A673 (cell line): Measurements from ENCODE around the gene ROBO2. TPM values are rescaled to one million over a fixed set of nuclear protein-coding genes. Genes with fewer than 3 reads are reported as not detected.

Experiments
- BruUV-seq: library from RNA; stranded (reverse); fragments of 400-500 nt; replicated peaks from 2 replicates; lab custom pipeline; 2021; lab: Mats Ljungman, UMichigan
- CTCF ChIA-PET: fragments of 300-600 bp; sonication (Branson Sonifier 250); formaldehyde crosslinking; loops from one replicate; lab custom pipeline; 2022; ENCODE audit warnings: antibody characterized with exemption; lab: Charles Lee
- POLR2A ChIA-PET: fragments of 300-600 bp; sonication (Branson Sonifier 250); formaldehyde crosslinking; loops from one replicate; lab custom pipeline; 2022; ENCODE audit warnings: antibody characterized with exemption; ENCODE audit not compliant: low non-redundant PET; lab: Charles Lee
- DNase-seq: peaks from one replicate; pipeline ENCODE4 v3.0.0-alpha.2; 2015; ENCODE audit warnings: low spot score
- H3K27ac ChIP-seq: fragments of 200-600 bp; sonication (generic); 2 replicates; pipeline ENCODE4 v1.5.1; 2016; ENCODE audit warnings: mixed run types, low read depth, mild to moderate bottlenecking, mixed read lengths, antibody characterized with exemption, low read length; ENCODE audit not compliant: poor library complexity, severe bottlenecking
- H3K27me3 ChIP-seq: fragments of 200-600 bp; sonication (generic); replicated peaks from 2 replicates; pipeline ENCODE4 v1.6.1; 2017; ENCODE audit warnings: mixed run types, low read depth, mild to moderate bottlenecking, mixed read lengths, antibody characterized with exemption, low read length; ENCODE audit not compliant: insufficient read depth, poor library complexity
- H3K36me3 ChIP-seq: fragments of 200-600 bp; sonication (generic); 2 replicates; pipeline ENCODE4 v1.6.1; 2016; ENCODE audit warnings: mixed run types, mild to moderate bottlenecking, mixed read lengths, antibody characterized with exemption, low read length; ENCODE audit not compliant: insufficient read depth, poor library complexity, severe bottlenecking
- H3K4me1 ChIP-seq: fragments of 200-600 bp; sonication (generic); 2 replicates; pipeline ENCODE4 v1.6.1; 2017; ENCODE audit warnings: mixed run types, mild to moderate bottlenecking, mixed read lengths, antibody characterized with exemption, low read length; ENCODE audit not compliant: insufficient read depth, poor library complexity, severe bottlenecking
- H3K4me3 ChIP-seq: fragments of 200-600 bp; sonication (generic); 2 replicates; pipeline ENCODE4 v1.5.1; 2016; ENCODE audit warnings: low read depth, mixed run types, mild to moderate bottlenecking, mixed read lengths, low read length; ENCODE audit not compliant: poor library complexity, severe bottlenecking
- H3K9me3 ChIP-seq: fragments of 200-600 bp; sonication (generic); 2 replicates; pipeline ENCODE4 v1.6.1; 2016; ENCODE audit warnings: mixed run types, low read depth, mild to moderate bottlenecking, mixed read lengths, antibody characterized with exemption, low read length; ENCODE audit not compliant: poor library complexity, severe bottlenecking
- CTCF ChIP-seq: fragments of 300-800, 200-600 bp; sonication (generic); conservative IDR thresholded peaks from 2 replicates; pipeline ENCODE4 v1.5.1; 2017; ENCODE audit warnings: low read depth, mild to moderate bottlenecking, antibody characterized with exemption, low read length, moderate library complexity, mixed read lengths
- EZH2 ChIP-seq: fragments of 200-600 bp; sonication (generic); IDR thresholded peaks from 2 replicates; pipeline ENCODE4 v1.6.1; 2017; ENCODE audit warnings: borderline replicate concordance, low read depth, mild to moderate bottlenecking, mixed read lengths, antibody characterized with exemption, low read length; ENCODE audit not compliant: poor library complexity, severe bottlenecking
- intact Hi-C: fragments of 100-400 bp; cut with micrococcal nuclease; formaldehyde crosslinking; loops from one replicate; pipeline ENCODE4 v1.10.0; 2022; ENCODE audit not compliant: unreplicated experiment
- total RNA-seq: library from RNA; stranded (reverse); gene quantifications from 2 replicates; pipeline ENCODE4 v1.2.3, GENCODE V29; 2021

Gene ROBO2
- total RNA-seq, 1 experiment from 2014 or later, result 17.5 TPM

- DNase-seq, result no peak
- CTCF ChIA-PET, result no interaction called here
- TF ChIP-seq EZH2 (no peak), CTCF (no peak)
- H3K4me3 ChIP-seq, result no peak overlapping the region
- H3K4me1 ChIP-seq, result peaks cover 34% of the 10 kb centered on the region
- no peak overlapping the region for H3K27ac ChIP-seq
- no peaks in the 10 kb centered on the region for H3K9me3 ChIP-seq
- intact Hi-C loops, result loop anchor here (10.0 kb wide), 1 partner anchor 101 kb away; the partner anchor contains the start of gene ROBO2
- no TSS peak for BruUV-seq
- POLR2A ChIA-PET, result no interaction called here
- H3K36me3 ChIP-seq, result no peaks in the 10 kb centered on the region
- H3K27me3 ChIP-seq, result no peaks in the 10 kb centered on the region
Measured at GRCh38 chr3:77146004-77146403, 106.1 kb downstream of the ROBO2 start.

- ChIA-PET POLR2A (no interaction called here), CTCF (no interaction called here)
- H3K36me3 ChIP-seq, result no peaks in the 10 kb centered on the region
- intact Hi-C loops, result loop anchor here (10.0 kb wide), 1 partner anchor 103 kb away; the partner anchor contains the start of gene ROBO2
- peak; percentile 82 for DNase-seq
- peaks cover 32% of the 10 kb centered on the region for H3K4me1 ChIP-seq
- no peak overlapping the region for H3K4me3 ChIP-seq
- no peaks in the 10 kb centered on the region for H3K27me3 ChIP-seq
- no peak for TF ChIP-seq EZH2
- no peak for TF ChIP-seq CTCF
- BruUV-seq, result no TSS peak
- no peak overlapping the region for H3K27ac ChIP-seq
- no peaks in the 10 kb centered on the region for H3K9me3 ChIP-seq
Measured at GRCh38 chr3:77147836-77148578, 108.1 kb downstream of the ROBO2 start.

- Histone ChIP-seq H3K27me3 (no peaks in the 10 kb centered on the region), H3K4me3 (no peak overlapping the region), H3K36me3 (no peaks in the 10 kb centered on the region), H3K27ac (no peak overlapping the region), H3K9me3 (no peaks in the 10 kb centered on the region), H3K4me1 (peaks cover 32% of the 10 kb centered on the region)
- POLR2A ChIA-PET, result interaction anchor here (0.6 kb wide), 1 partner anchor 338 kb away, joined by 7 read pairs; no protein-coding TSS in a partner anchor
- no peak for TF ChIP-seq CTCF
- no peak for TF ChIP-seq EZH2
- BruUV-seq, result no TSS peak
- DNase-seq, result peak; percentile 65
- intact Hi-C loops, result loop anchor here (10.0 kb wide), 1 partner anchor 105 kb away; the partner anchor contains the start of gene ROBO2
- CTCF ChIA-PET, result no interaction called here
Measured at GRCh38 chr3:77149382-77149781, 109.5 kb downstream of the ROBO2 start.
